ENCODE measurements around the gene GGT6. TPM values are rescaled to one million over a fixed set of nuclear protein-coding genes. Genes with fewer than 3 reads are reported as not detected.
"Not testable (repeated sequence)": the region's sequence is repeated elsewhere in the genome, so short reads cannot be mapped to it uniquely, and the experiment has no call there.

The GGT6 gene, protein sequence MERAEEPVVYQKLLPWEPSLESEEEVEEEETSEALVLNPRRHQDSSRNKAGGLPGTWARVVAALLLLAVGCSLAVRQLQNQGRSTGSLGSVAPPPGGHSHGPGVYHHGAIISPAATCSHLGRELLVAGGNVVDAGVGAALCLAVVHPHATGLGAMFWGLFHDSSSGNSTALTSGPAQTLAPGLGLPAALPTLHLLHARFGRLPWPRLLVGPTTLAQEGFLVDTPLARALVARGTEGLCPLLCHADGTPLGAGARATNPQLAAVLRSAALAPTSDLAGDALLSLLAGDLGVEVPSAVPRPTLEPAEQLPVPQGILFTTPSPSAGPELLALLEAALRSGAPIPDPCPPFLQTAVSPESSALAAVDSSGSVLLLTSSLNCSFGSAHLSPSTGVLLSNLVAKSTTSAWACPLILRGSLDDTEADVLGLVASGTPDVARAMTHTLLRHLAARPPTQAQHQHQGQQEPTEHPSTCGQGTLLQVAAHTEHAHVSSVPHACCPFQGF
- not detected for polyA plus RNA-seq (2012; ENCODE audit: missing spikeins)

DNA sequence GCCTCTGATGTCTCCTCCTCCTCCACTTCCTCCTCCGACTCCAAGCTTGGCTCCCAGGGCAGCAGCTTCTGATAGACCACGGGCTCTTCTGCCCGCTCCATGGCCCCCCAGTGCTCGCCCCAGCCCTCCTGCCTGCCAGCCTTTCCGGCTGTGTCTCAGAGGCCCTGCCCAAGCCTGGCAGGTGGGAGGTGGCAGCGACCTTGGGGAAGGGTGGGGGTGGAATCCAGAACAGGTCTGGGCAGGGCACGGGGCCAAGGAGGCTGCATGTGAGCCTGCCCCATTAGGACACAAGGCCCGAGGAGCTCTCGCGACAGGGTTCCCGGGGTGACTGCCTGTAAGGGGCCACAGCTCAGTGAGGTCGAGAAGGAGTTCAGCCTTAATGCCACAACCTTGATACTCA lies at the start of gene GGT6:
TSS of gene GGT6 (minus strand) at position 157 of the 400 bp plus-strand sequence. CDS start at position 101, 56 bp downstream.
- TF ChIP-seq POLR2AphosphoS5 (IDR thresholded peaks at IDR 0.05; ENCODE audit: low read depth, low read length) (no peak), POLR2A (IDR thresholded peaks at IDR 0.05; ENCODE audit: low read depth, low read length) (no peak), TAF1 (IDR thresholded peaks at IDR 0.05; ENCODE audit: borderline replicate concordance, low read depth, low read length) (no peak)
- no peak for DNase-seq (ENCODE audit: insufficient read length)
- no peak for FAIRE-seq

DNA sequence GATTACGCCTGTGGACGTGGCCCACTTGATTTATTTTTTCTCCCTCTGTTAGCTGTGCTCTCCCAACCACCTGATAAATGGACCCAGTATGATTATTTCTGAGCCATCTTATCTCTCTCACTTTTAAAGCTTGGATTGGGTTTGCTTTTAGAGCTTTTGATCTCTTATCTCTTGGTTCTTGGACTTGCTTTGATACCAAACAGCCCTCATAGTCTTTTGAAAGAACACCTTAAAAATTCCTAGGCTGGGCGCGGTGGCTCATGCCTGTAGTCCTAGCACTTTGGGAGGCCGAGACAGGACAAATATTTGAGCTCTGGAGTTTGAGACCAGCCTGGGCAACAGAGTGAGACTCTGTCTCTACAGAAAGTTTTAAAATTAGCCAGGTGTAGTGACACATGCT lies 49.8 kb upstream of the GGT6 start:
- FAIRE-seq (no peak), DNase-seq (ENCODE audit: insufficient read length) (no peak)
- no peak for TF ChIP-seq POLR2AphosphoS5 (IDR thresholded peaks at IDR 0.05; ENCODE audit: low read depth, low read length)
- TF ChIP-seq TAF1 (IDR thresholded peaks at IDR 0.05; ENCODE audit: borderline replicate concordance, low read depth, low read length), result no peak
- no peak for TF ChIP-seq POLR2A (IDR thresholded peaks at IDR 0.05; ENCODE audit: low read depth, low read length)

DNA sequence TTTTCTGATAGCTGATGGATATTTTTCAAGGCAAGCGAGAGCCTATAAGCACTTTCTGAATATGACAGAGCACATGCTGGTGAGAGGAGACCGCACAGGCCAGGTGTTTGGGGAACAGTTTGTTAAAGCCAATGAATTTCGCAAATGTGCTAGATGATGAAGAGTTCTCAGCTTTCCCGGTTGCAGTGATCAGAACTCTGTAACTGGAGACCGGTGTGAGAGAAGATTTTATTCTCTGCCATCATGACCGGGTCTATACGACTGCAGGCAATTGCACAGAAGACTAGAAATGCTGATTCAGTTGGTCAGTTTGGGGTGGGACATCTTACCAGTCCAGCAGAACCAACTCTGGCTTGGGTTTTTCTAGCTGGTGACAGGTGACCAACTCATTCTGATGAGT lies 49.4 kb upstream of the GGT6 start:
- TF ChIP-seq POLR2A (IDR thresholded peaks at IDR 0.05; ENCODE audit: low read depth, low read length) (no peak), TAF1 (IDR thresholded peaks at IDR 0.05; ENCODE audit: borderline replicate concordance, low read depth, low read length) (no peak), POLR2AphosphoS5 (IDR thresholded peaks at IDR 0.05; ENCODE audit: low read depth, low read length) (no peak)
- no peak for FAIRE-seq
- DNase-seq (ENCODE audit: insufficient read length), result no peak

DNA sequence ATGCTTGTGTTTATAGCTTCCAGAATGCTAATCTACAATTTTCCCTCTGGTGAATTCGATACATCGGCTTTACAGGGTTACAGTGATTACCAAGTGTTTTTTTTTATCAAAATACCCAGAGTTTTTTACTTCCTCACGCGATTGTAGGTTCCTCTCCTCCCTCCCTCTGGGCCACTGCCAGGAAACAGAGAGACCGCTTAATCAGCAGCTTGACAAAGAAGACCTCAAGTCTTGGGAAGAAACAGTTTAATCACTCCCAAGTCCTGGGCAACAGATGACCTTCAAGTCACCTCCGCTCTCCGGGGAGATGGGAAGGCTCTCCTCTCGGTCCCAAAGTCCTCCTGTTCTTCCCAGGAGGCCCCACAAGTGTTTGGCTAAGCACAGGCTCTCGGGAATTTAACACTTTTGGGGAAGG lies 47.4 kb upstream of the GGT6 start:
- no peak for DNase-seq (ENCODE audit: insufficient read length)
- no peak for TF ChIP-seq POLR2AphosphoS5 (IDR thresholded peaks at IDR 0.05; ENCODE audit: low read depth, low read length)
- TF ChIP-seq TAF1 (IDR thresholded peaks at IDR 0.05; ENCODE audit: borderline replicate concordance, low read depth, low read length), result no peak
- no peak for TF ChIP-seq POLR2A (IDR thresholded peaks at IDR 0.05; ENCODE audit: low read depth, low read length)
- no peak for FAIRE-seq

DNA sequence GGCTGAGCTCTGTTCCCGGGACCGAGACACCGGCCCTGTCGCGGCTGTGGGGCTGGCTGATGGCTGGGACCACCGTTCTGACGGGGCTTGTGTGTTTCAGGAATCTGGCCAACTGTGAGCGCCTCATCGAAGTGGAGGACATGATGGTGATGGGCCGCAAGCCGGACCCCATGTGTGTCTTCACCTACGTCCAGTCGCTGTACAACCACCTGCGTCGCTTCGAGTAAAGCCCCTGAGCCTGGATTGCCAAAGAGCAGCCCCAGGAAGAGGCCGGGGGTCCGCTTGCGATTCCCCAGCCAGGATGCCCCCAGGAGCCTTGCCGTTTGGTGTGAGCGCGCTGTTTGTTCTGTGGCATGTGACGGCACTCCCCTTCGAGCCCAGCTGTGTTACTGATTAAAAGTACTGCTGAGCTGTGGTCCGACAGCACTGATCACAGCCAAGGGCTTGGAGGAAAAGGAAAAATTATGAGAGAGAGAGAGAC lies 46.9 kb upstream of the GGT6 start:
- FAIRE-seq (no peak), DNase-seq (ENCODE audit: insufficient read length) (no peak)
- no peak for TF ChIP-seq TAF1 (IDR thresholded peaks at IDR 0.05; ENCODE audit: borderline replicate concordance, low read depth, low read length)
- no peak for TF ChIP-seq POLR2AphosphoS5 (IDR thresholded peaks at IDR 0.05; ENCODE audit: low read depth, low read length)
- no peak for TF ChIP-seq POLR2A (IDR thresholded peaks at IDR 0.05; ENCODE audit: low read depth, low read length)

DNA sequence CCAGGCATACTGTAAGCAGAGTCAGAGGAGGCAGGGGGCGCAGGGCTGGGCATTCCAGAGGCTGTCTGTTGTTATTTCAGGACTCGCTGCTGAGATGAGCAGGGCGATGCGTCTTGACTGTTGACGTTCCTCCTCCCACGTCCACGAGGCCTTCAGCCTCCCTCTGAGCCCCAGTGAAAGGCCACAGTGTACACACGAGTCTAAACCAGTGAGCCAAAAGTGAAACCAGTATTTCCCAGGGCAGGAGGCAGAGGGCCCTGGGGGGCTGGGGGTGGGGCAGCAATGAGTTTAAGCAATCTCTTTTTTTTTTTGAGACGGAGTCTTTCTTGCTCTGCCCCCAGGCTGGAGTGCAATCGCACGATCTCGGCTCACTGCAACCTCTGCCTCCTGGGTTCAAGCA lies 45.4 kb upstream of the GGT6 start:
- TF ChIP-seq TAF1 (IDR thresholded peaks at IDR 0.05; ENCODE audit: borderline replicate concordance, low read depth, low read length), result no peak
- TF ChIP-seq POLR2A (IDR thresholded peaks at IDR 0.05; ENCODE audit: low read depth, low read length), result no peak
- TF ChIP-seq POLR2AphosphoS5 (IDR thresholded peaks at IDR 0.05; ENCODE audit: low read depth, low read length), result no peak
- no peak for DNase-seq (ENCODE audit: insufficient read length)
- FAIRE-seq, result no peak

DNA sequence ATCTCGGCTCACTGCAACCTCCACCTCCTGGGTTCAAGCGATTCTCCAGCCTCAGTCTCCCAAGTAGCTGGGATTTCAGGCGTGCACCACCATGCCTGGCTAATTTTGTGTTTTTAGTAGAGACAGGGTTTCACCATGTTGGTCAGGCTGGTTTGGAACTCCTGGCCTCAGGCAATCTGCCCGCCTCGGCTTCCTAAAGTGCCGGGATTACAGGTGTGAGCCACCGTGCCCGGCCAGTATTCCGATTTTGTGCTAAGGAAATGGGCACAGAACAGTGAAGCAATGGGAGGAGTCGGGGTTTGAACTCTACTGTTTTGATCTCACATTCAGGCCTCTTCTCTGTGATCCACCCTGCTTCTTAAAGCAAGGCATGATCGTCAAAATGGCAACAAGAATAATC lies 44.4 kb upstream of the GGT6 start:
- not testable (repeated sequence) for FAIRE-seq; DNase-seq (ENCODE audit: insufficient read length)

DNA sequence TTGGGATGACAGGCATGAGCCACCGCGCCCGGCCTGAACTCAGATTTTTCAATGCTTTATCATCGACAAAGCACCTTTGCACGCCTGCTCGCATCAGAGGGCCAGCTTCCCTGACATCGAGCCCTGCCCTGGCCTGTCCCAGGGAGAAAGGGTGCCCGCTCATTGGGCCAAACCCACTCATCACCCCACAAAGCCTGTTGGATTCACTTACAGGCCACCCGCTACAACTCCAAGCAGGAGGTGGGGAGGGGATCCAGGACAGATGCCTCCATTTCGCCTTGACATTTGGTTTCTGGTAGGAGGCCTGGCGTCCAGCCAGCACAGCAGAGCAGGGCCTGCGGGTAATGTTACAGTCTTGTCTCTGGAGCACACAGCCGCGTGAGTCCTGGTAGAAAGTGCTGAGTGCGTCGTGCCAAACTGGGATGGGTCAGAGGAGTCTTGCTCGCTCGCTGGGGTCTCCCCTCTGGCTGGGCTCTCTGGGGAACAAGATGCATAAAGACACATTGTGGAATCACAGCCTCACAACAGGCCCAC lies 43.8 kb upstream of the GGT6 start:
- FAIRE-seq, result no peak
- no peak for DNase-seq (ENCODE audit: insufficient read length)
- TF ChIP-seq POLR2AphosphoS5 (IDR thresholded peaks at IDR 0.05; ENCODE audit: low read depth, low read length), result no peak
- no peak for TF ChIP-seq TAF1 (IDR thresholded peaks at IDR 0.05; ENCODE audit: borderline replicate concordance, low read depth, low read length)
- TF ChIP-seq POLR2A (IDR thresholded peaks at IDR 0.05; ENCODE audit: low read depth, low read length), result no peak

DNA sequence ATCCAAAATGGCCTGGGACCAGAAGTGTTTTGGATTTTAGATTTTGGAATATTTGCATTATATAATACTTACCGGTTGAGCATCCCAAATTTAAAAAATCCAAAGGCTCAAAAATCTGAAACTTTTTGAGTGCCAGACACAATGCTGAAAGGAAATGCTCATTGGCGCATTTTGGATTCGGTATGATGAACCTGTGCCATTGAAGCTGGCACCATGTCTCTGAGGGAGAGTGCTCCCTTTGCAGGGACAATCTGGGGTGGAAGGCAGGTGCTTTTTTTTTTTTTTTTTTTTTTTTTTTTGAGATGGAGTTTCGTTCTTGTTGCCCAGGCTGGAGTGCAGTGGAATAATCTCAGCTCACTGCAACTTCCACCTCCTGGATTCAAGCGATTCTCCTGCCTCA lies 41.7 kb upstream of the GGT6 start:
- no peak for FAIRE-seq
- TF ChIP-seq POLR2AphosphoS5 (IDR thresholded peaks at IDR 0.05; ENCODE audit: low read depth, low read length) (no peak), TAF1 (IDR thresholded peaks at IDR 0.05; ENCODE audit: borderline replicate concordance, low read depth, low read length) (no peak), POLR2A (IDR thresholded peaks at IDR 0.05; ENCODE audit: low read depth, low read length) (no peak)
- no peak for DNase-seq (ENCODE audit: insufficient read length)

DNA sequence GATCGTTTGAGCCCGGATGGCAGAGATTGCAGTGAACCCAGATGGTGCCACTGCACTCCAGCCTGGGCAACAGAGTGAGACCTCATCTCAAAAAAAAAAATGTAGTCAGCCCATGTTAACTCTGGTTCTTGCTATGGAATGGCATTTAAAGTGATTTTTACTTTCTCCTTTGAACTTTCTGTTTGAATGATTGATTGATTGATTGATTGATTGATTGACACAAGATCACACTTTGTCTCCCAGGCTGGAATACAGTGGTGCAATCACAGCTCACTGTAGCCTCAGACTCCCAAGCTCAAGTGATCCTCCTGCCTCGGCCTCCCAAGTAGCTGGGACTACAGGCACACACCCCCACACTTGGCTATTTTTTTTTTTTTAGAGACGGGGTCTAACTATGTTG lies 40.9 kb upstream of the GGT6 start:
- no peak for TF ChIP-seq POLR2A (IDR thresholded peaks at IDR 0.05; ENCODE audit: low read depth, low read length)
- TF ChIP-seq POLR2AphosphoS5 (IDR thresholded peaks at IDR 0.05; ENCODE audit: low read depth, low read length), result no peak
- no peak for TF ChIP-seq TAF1 (IDR thresholded peaks at IDR 0.05; ENCODE audit: borderline replicate concordance, low read depth, low read length)
- no peak for FAIRE-seq
- no peak for DNase-seq (ENCODE audit: insufficient read length)

DNA sequence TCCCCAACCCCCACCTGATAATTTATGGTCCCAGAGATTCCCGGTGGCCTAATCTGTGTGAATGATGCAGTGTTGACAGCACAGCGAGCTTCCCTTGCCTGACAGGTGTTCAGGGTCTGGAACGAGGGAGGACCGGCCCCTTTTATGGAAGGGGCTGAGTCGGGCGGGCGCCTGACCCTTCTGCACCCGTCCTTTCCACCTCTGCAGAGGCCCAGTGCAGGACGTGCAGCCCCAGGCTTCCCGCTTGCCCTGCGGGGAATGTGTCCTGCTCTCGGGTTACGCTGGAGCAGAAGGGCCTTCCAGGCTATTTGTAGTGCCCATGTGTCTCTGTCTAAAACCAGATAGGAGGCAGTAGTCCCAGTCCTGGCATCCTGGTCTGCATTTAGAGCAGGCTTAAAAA lies 40.2 kb upstream of the GGT6 start:
- FAIRE-seq (no peak), DNase-seq (ENCODE audit: insufficient read length) (no peak)
- TF ChIP-seq POLR2AphosphoS5 (IDR thresholded peaks at IDR 0.05; ENCODE audit: low read depth, low read length), result no peak
- no peak for TF ChIP-seq TAF1 (IDR thresholded peaks at IDR 0.05; ENCODE audit: borderline replicate concordance, low read depth, low read length)
- no peak for TF ChIP-seq POLR2A (IDR thresholded peaks at IDR 0.05; ENCODE audit: low read depth, low read length)
